H1 (cell line): ENCODE measurements around the gene KCP. TPM values are rescaled to one million over a fixed set of nuclear protein-coding genes. Genes with fewer than 3 reads are reported as not detected.

Experiments used
- polyA plus RNA-seq, 7 experiments: library from polyadenylated mRNA; depleted of rRNA in 3 of 7; stranded (reverse) in 5 of 7; unstranded in 2 of 7; fragments of >200 nt in 5 of 7; fragments of 200-250 nt in 2 of 7; gene quantifications; 1 replicate in 5 of 7; 2 replicates in 1 of 7; 4 replicates in 1 of 7; pipeline versions ENCODE4 v1.2.1 to v1.2.3, GENCODE V29; 2011 to 2013; ENCODE audit warnings: missing spikeins in 2 of 7, mixed read lengths in 2 of 7
- total RNA-seq: library from RNA; stranded (reverse); fragmentation: NEBNext Ultra II Directional; extraction: Animal tissue kit (Norgen Biotek cat#: 25700); gene quantifications from 2 replicates; pipeline ENCODE4 v1.2.1, GENCODE V29; 2021
- TF ChIP-seq, protein P1 (sequence below), 3 experiments: IDR thresholded peaks; 1 replicate in 2 of 3; 2 replicates in 1 of 3; pipeline versions ENCODE4 v1.5.1 to v1.6.1; 2011; ENCODE audit warnings: low read length in 3 of 3, mild to moderate bottlenecking in 3 of 3, inconsistent platforms in 2 of 3, low read depth in 1 of 3, moderate library complexity in 1 of 3; ENCODE audit not compliant: insufficient read depth in 1 of 3; ENCODE audit errors: control extremely low read depth in 1 of 3

The KCP gene
- total and polyA plus RNA-seq, 2 of the 8 experiments (the other 6 are each of a cell fraction or from before 2014, with no cell fraction given): 1.3 to 2.0 TPM

DNA sequence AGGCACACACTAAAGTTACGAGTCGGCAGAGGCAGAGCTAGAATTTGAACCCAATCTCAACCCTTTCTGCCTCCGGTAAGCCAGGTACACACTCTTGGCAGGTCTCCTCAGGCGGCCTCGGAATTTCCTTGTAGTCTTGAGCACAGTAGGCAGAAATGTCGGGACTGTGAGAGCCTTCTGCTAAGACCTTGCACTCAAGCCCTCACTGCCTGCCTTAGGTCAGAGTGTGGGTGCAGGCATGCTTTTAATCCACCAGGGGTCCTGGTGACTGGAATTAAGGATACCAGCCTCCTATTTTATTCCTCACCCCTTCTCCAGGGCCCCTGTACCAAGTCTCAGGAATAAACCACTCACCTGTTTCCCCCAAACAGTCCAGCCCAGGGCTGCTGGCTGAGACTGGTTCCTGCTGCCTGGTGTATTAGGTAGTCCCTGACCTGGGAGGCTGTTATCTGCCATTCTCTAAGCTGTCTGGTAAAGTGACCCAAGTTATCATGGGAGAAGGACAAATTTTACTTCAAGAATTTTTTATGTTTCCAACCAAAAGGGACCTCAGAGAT is 47.0 kb downstream of the KCP start (continued):
- TF ChIP-seq, protein P1, sequence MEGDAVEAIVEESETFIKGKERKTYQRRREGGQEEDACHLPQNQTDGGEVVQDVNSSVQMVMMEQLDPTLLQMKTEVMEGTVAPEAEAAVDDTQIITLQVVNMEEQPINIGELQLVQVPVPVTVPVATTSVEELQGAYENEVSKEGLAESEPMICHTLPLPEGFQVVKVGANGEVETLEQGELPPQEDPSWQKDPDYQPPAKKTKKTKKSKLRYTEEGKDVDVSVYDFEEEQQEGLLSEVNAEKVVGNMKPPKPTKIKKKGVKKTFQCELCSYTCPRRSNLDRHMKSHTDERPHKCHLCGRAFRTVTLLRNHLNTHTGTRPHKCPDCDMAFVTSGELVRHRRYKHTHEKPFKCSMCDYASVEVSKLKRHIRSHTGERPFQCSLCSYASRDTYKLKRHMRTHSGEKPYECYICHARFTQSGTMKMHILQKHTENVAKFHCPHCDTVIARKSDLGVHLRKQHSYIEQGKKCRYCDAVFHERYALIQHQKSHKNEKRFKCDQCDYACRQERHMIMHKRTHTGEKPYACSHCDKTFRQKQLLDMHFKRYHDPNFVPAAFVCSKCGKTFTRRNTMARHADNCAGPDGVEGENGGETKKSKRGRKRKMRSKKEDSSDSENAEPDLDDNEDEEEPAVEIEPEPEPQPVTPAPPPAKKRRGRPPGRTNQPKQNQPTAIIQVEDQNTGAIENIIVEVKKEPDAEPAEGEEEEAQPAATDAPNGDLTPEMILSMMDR (IDR thresholded peaks at IDR 0.05; ENCODE audit: control extremely low read depth in 1 of 3, insufficient read depth in 1 of 3, low read depth in 1 of 3, low read length in 3 of 3): peak in 2 of 3 experiments; percentile 58 to 64; a peak in 3 of 4 replicates
